Measurements from ENCODE around the gene SDR9C7. TPM values are rescaled to one million over a fixed set of nuclear protein-coding genes. Genes with fewer than 3 reads are reported as not detected.
"Not testable (repeated sequence)": the region's sequence is repeated elsewhere in the genome, so short reads cannot be mapped to it uniquely, and the experiment has no call there.

SDR9C7 gene
- total RNA-seq, 1 experiment from 2014 or later, result not detected

GRCh38 chr12:56916296-56916995, 17.8 kb downstream of the SDR9C7 start:
- ChIA-PET POLR2A (ENCODE audit: unreplicated experiment) (no interaction called here), CTCF (no interaction called here)
- no peaks in the 10 kb centered on the region for H3K9me2 ChIP-seq (replicated peaks; ENCODE audit: low read length)
- no peak overlapping the region for H2AFZ ChIP-seq (ENCODE audit: low read length)
- BruUV-seq (replicated peaks), result no TSS peak
- H3K4me2 ChIP-seq (ENCODE audit: low read length), result no peak overlapping the region
- H3K9ac ChIP-seq (ENCODE audit: low read length), result no peak overlapping the region
- DNase-seq, result no peak
- H3K9me3 ChIP-seq (ENCODE audit: low read length), result no peaks in the 10 kb centered on the region
- no peak overlapping the region for H3K4me3 ChIP-seq (ENCODE audit: low read length)
- H3K27ac ChIP-seq (ENCODE audit: low read length), result no peak overlapping the region
- H3K27me3 ChIP-seq (ENCODE audit: low read length), result no peaks in the 10 kb centered on the region
- H3K79me2 ChIP-seq (ENCODE audit: low read length), result no peaks in the 10 kb centered on the region
- H3F3A ChIP-seq (ENCODE audit: low read length, unreplicated experiment), result no peaks in the 10 kb centered on the region
- ATAC-seq, result no peak
- no peaks in the 10 kb centered on the region for H4K20me1 ChIP-seq (ENCODE audit: low read length)
- no peaks in the 10 kb centered on the region for H3K4me1 ChIP-seq (ENCODE audit: insufficient read depth, low read length)
- intact Hi-C loops (cut with micrococcal nuclease), result no loop called here
- no peaks in the 10 kb centered on the region for H3K36me3 ChIP-seq (ENCODE audit: low read depth, low read length)
- no peak for TF ChIP-seq EZH2phosphoT487 (IDR thresholded peaks at IDR 0.05; ENCODE audit: borderline replicate concordance, low read length)

- POLR2A ChIA-PET (ENCODE audit: unreplicated experiment), result no interaction called here
- CTCF ChIA-PET, result no interaction called here
- no peak for ATAC-seq
Measured at GRCh38 chr12:56914724-56915123, 19.5 kb downstream of the SDR9C7 start.

GRCh38 chr12:56914256-56914655, 20.0 kb downstream of the SDR9C7 start:
- H3K27ac ChIP-seq (ENCODE audit: low read length), result no peak overlapping the region
- H3K4me2 ChIP-seq (ENCODE audit: low read length), result no peak overlapping the region
- no peaks in the 10 kb centered on the region for H3K9me3 ChIP-seq (ENCODE audit: low read length)
- BruUV-seq (replicated peaks), result no TSS peak
- no peak overlapping the region for H2AFZ ChIP-seq (ENCODE audit: low read length)
- no peak overlapping the region for H3K4me3 ChIP-seq (ENCODE audit: low read length)
- H3K9ac ChIP-seq (ENCODE audit: low read length), result no peak overlapping the region
- H3F3A ChIP-seq (ENCODE audit: low read length, unreplicated experiment), result no peaks in the 10 kb centered on the region
- no peaks in the 10 kb centered on the region for H3K79me2 ChIP-seq (ENCODE audit: low read length)
- TF ChIP-seq, protein P1, sequence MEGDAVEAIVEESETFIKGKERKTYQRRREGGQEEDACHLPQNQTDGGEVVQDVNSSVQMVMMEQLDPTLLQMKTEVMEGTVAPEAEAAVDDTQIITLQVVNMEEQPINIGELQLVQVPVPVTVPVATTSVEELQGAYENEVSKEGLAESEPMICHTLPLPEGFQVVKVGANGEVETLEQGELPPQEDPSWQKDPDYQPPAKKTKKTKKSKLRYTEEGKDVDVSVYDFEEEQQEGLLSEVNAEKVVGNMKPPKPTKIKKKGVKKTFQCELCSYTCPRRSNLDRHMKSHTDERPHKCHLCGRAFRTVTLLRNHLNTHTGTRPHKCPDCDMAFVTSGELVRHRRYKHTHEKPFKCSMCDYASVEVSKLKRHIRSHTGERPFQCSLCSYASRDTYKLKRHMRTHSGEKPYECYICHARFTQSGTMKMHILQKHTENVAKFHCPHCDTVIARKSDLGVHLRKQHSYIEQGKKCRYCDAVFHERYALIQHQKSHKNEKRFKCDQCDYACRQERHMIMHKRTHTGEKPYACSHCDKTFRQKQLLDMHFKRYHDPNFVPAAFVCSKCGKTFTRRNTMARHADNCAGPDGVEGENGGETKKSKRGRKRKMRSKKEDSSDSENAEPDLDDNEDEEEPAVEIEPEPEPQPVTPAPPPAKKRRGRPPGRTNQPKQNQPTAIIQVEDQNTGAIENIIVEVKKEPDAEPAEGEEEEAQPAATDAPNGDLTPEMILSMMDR (conservative IDR thresholded peaks at IDR 0.05; ENCODE audit: low read depth, low read length), result no peak
- TF ChIP-seq EZH2phosphoT487 (IDR thresholded peaks at IDR 0.05; ENCODE audit: borderline replicate concordance, low read length) (no peak), EZH2 (IDR thresholded peaks at IDR 0.05; ENCODE audit: low read length, unreplicated experiment) (no peak)
- no peaks in the 10 kb centered on the region for H3K4me1 ChIP-seq (ENCODE audit: insufficient read depth, low read length)
- no peaks in the 10 kb centered on the region for H3K9me2 ChIP-seq (replicated peaks; ENCODE audit: low read length)
- CTCF ChIA-PET, result no interaction called here
- POLR2A ChIA-PET (ENCODE audit: unreplicated experiment), result no interaction called here
- no peaks in the 10 kb centered on the region for H3K27me3 ChIP-seq (ENCODE audit: low read length)
- DNase-seq, result no peak
- intact Hi-C loops (cut with micrococcal nuclease), result no loop called here
- H3K36me3 ChIP-seq (ENCODE audit: low read depth, low read length), result no peaks in the 10 kb centered on the region; the same call in 1 of the 2 replicates
- no peak for ATAC-seq
- no peaks in the 10 kb centered on the region for H4K20me1 ChIP-seq (ENCODE audit: low read length)

More at GRCh38 chr12:56914724-56915123, 19.5 kb downstream of the SDR9C7 start:
- no peaks in the 10 kb centered on the region for H3K79me2 ChIP-seq (ENCODE audit: low read length)
- no peaks in the 10 kb centered on the region for H3K27me3 ChIP-seq (ENCODE audit: low read length)
- intact Hi-C loops (cut with micrococcal nuclease), result no loop called here
- H3K4me1 ChIP-seq (ENCODE audit: insufficient read depth, low read length), result no peaks in the 10 kb centered on the region
- no peaks in the 10 kb centered on the region for H3K9me3 ChIP-seq (ENCODE audit: low read length)
- no peaks in the 10 kb centered on the region for H4K20me1 ChIP-seq (ENCODE audit: low read length)
- no peak for DNase-seq
- H3K9ac ChIP-seq (ENCODE audit: low read length), result no peak overlapping the region
- no peaks in the 10 kb centered on the region for H3K9me2 ChIP-seq (replicated peaks; ENCODE audit: low read length)
- H3K4me3 ChIP-seq (ENCODE audit: low read length), result no peak overlapping the region
- BruUV-seq (replicated peaks), result no TSS peak
- TF ChIP-seq, protein P1 (conservative IDR thresholded peaks at IDR 0.05; ENCODE audit: low read depth, low read length), result no peak
- TF ChIP-seq EZH2phosphoT487 (IDR thresholded peaks at IDR 0.05; ENCODE audit: borderline replicate concordance, low read length) (no peak), EZH2 (IDR thresholded peaks at IDR 0.05; ENCODE audit: low read length, unreplicated experiment) (no peak)
- no peaks in the 10 kb centered on the region; the same call in 1 of the 2 replicates for H3K36me3 ChIP-seq (ENCODE audit: low read depth, low read length)
- H3F3A ChIP-seq (ENCODE audit: low read length, unreplicated experiment), result no peaks in the 10 kb centered on the region
- H3K4me2 ChIP-seq (ENCODE audit: low read length), result no peak overlapping the region
- H2AFZ ChIP-seq (ENCODE audit: low read length), result no peak overlapping the region
- H3K27ac ChIP-seq (ENCODE audit: low read length), result no peak overlapping the region

DNA sequence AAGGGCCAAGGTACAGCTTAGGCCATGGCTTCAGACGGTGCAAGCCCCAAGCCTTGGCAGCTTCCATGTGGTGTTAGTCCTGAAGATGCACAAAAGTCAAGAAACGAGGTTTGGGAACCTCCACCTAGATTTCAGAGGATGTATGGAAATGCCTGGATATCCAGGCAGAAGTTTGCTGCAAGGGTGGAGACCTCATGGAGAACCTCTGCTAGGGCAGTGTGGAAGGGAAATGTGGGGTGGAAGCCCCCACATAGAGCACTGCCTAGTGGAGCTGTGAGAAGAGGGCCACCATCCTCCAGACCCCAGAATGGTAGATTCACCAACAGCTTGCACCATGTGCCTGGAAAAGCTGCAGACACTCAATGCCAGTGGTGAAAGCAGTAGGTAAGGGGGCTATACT, 24.8 kb downstream of the SDR9C7 start:
- intact Hi-C loops (cut with micrococcal nuclease); H3K4me2 ChIP-seq (ENCODE audit: low read length); H3F3A ChIP-seq (ENCODE audit: low read length, unreplicated experiment); H3K9ac ChIP-seq (ENCODE audit: low read length); H3K27ac ChIP-seq (ENCODE audit: low read length); H3K9me2 ChIP-seq (replicated peaks; ENCODE audit: low read length); H3K9me3 ChIP-seq (ENCODE audit: low read length); DNase-seq; BruUV-seq (replicated peaks); H3K4me3 ChIP-seq (ENCODE audit: low read length); H3K27me3 ChIP-seq (ENCODE audit: low read length); H3K36me3 ChIP-seq (ENCODE audit: low read depth, low read length); H2AFZ ChIP-seq (ENCODE audit: low read length); POLR2A ChIA-PET (ENCODE audit: unreplicated experiment); CTCF ChIA-PET; H3K4me1 ChIP-seq (ENCODE audit: insufficient read depth, low read length); ATAC-seq; H3K79me2 ChIP-seq (ENCODE audit: low read length); H4K20me1 ChIP-seq (ENCODE audit: low read length): not testable (repeated sequence)
